GM13977 (cell line): Measurements from ENCODE around the gene CLSTN2.

Experiments
- DNase-seq: peaks from one replicate; pipeline ENCODE4 v3.0.0; 2012; ENCODE audit warnings: low spot score
- in situ Hi-C: fragments of 300-500 bp; cut with MboI; formaldehyde crosslinking; loops from one replicate; pipeline ENCODE4 v1.12.0; 2022; ENCODE audit warnings: low sequenced_read_pairs, low pct_unique_long_range_greater_than_20kb, mixed read lengths, inconsistent platforms; ENCODE audit not compliant: unreplicated experiment
- TF ChIP-seq, protein P1 (sequence below): IDR thresholded peaks from 2 replicates; pipeline ENCODE4 v1.5.1; 2012; ENCODE audit warnings: mild to moderate bottlenecking, control low read depth; ENCODE audit not compliant: insufficient read depth; ENCODE audit errors: extremely low read depth, missing control alignments

CLSTN2 gene

DNA sequence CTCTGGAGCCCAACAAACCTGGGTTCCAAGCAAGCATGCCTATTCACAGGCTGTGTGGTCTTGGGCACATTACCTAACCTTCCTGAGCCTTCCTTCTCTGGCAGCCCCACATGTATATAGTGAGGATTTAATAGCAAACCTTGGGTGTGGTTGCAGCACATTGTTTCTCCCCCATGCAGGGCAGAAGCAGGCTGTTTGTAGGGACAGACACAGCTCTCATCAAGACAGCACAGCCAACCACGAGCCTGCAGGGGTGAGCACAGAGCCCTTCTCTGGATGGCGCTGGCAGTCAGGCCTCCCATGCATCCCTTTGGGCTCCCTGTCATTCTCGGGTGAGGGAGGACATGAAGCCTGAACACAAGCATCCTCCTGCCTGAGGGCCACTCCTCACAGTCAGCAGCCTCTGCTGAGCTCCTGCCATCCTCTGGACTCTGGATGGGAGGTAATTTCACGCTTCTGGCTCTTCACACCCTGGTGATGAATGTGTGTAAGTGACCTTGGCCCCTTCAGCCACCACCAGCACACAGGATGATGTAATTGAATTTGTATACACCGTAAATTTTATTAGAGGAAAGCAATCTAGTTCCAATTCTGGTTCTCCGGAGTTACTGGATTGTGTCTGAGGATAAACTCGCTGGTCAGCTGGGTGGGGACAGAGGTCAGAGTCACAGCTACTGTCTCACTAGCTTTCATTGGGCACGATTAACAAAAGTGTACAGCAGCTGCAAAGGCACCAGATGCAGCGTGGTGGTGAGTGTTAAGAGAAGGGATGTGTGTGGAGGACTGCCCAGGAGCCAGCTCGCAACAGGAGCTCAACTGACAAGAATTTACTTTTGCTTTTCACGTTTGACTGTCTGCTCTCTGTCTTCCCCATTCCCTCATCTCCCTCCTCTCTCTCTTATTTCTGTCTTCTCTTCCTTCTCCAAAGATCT, 118.1 kb downstream of the CLSTN2 start:
- in situ Hi-C loops = no loop called here
- no peak for DNase-seq
- TF ChIP-seq, protein P1, sequence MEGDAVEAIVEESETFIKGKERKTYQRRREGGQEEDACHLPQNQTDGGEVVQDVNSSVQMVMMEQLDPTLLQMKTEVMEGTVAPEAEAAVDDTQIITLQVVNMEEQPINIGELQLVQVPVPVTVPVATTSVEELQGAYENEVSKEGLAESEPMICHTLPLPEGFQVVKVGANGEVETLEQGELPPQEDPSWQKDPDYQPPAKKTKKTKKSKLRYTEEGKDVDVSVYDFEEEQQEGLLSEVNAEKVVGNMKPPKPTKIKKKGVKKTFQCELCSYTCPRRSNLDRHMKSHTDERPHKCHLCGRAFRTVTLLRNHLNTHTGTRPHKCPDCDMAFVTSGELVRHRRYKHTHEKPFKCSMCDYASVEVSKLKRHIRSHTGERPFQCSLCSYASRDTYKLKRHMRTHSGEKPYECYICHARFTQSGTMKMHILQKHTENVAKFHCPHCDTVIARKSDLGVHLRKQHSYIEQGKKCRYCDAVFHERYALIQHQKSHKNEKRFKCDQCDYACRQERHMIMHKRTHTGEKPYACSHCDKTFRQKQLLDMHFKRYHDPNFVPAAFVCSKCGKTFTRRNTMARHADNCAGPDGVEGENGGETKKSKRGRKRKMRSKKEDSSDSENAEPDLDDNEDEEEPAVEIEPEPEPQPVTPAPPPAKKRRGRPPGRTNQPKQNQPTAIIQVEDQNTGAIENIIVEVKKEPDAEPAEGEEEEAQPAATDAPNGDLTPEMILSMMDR = no peak

GRCh38 chr3:140053794-140054193, 118.8 kb downstream of the CLSTN2 start:
- in situ Hi-C loops = no loop called here
- no peak for DNase-seq
- TF ChIP-seq, protein P1 = no peak

DNA sequence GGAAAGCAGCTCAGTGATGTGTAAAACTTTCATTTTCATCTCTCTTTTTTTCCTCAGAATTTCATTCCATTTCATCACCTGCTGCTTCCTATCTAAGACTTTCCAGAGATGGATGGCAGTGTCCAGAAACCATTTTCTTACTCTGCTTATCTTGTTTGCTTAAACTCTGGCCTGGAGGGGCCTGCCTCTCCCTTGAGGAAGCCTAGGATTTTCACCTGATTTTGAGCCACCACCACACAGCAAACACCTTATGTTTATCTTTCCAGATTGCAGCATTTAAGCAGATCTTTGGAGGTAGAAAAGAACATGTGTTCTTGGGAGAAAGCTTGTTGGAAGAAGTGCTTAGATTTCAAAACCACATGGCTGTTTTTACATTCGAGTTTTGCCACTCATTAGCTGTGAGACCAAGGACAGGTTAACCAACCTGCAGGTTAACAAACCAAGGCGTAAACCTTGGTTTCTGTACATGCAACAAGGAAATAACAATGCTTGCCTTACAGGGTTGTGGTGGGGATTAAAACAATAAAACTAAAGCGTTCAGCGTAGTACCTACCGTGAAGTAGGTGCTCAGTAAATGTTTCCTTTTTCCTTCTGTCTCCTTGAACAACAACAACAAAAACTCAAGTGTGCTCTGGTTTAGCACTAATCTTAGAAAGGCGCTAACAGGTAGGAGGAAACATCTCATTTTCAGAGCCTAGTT, 120.3 kb downstream of the CLSTN2 start:
- TF ChIP-seq, protein P1 = no peak
- no peak for DNase-seq
- in situ Hi-C loops = no loop called here

GRCh38 chr3:140056047-140056446, 121.1 kb downstream of the CLSTN2 start:
- in situ Hi-C loops = no loop called here

GRCh38 chr3:140061211-140061610, 126.2 kb downstream of the CLSTN2 start:
- DNase-seq = no peak
- TF ChIP-seq, protein P1 = no peak
- in situ Hi-C loops = no loop called here

More at GRCh38 chr3:140056047-140056446, 121.1 kb downstream of the CLSTN2 start:
- no peak for DNase-seq
- TF ChIP-seq, protein P1 = no peak

GRCh38 chr3:140062461-140062860, 127.5 kb downstream of the CLSTN2 start:
- TF ChIP-seq, protein P1 = no peak
- in situ Hi-C loops = no loop called here
- DNase-seq = no peak
